Activated naive CD4-positive, alpha-beta T cell treated with anti-CD3 and anti-CD28 coated beads, Interleukin-2, amount 50 U/mL, for 72 hours (primary cell): ENCODE results near the gene PGM1. TPM values are rescaled to one million over a fixed set of nuclear protein-coding genes. Genes with fewer than 3 reads are reported as not detected.
"Not testable (repeated sequence)": the region's sequence is repeated elsewhere in the genome, so short reads cannot be mapped to it uniquely, and the experiment has no call there.

Experiments
- ATAC-seq, 2 donors: fragments of 150-1000 bp; cut with Tn5 transposase; 2 replicates each; pipeline ENCODE4 v1.10.0; 2021; ENCODE audit warnings: mild to moderate bottlenecking in 2 of 2, moderate library complexity in 2 of 2
- DNase-seq, 2 donors: peaks; one replicate each; pipeline ENCODE4 v3.0.0; 2021 to 2022; ENCODE audit warnings: low spot score in 2 of 2
- H3K27ac Mint-ChIP-seq, 2 donors: one replicate each; pipeline ENCODE4 v1.8.0; 2022; ENCODE audit warnings: mild to moderate bottlenecking in 2 of 2, mixed read lengths in 2 of 2
- H3K36me3 Mint-ChIP-seq, 2 donors: one replicate each; pipeline ENCODE4 v1.8.0; 2022; ENCODE audit warnings: mixed read lengths in 2 of 2
- H3K9me3 Mint-ChIP-seq, 2 donors: one replicate each; pipeline ENCODE4 v1.8.0; 2022; ENCODE audit warnings: mixed read lengths in 2 of 2
- total RNA-seq, 2 donors: library from RNA; stranded (reverse); gene quantifications; one replicate each; pipeline ENCODE4 v1.2.3, GENCODE V29; 2022

PGM1 gene
- 10 to 100 TPM; 14.0 to 52.1 TPM for total RNA-seq

GRCh38 chr1:63593303-63593885, at the start of gene PGM1:
Gene PGM1 (plus strand): TSS chr1:63593411. CDS start chr1:63593489, 78 bp downstream.
- DNase-seq, result peak; percentile 75 to 76
- ATAC-seq, result peak; percentile 82 to 88
- peak within 1 kb of the TSS; percentile 97 to 100 for H3K27ac Mint-ChIP-seq
- no peaks in the 10 kb centered on the region for H3K9me3 Mint-ChIP-seq
- peaks cover 6 to 32% of the 10 kb centered on the region in 2 donors for H3K36me3 Mint-ChIP-seq

- peaks cover 0 to 5% of the 10 kb centered on the region in 2 donors for H3K36me3 Mint-ChIP-seq
- H3K27ac Mint-ChIP-seq, result no peak overlapping the region
- ATAC-seq, result no peak
- DNase-seq, result no peak
- H3K9me3 Mint-ChIP-seq, result no peaks in the 10 kb centered on the region
These were observed 47.4 kb upstream of the PGM1 start for GRCh38 chr1:63545780-63546179.

- ATAC-seq (no peak), DNase-seq (no peak)
- H3K9me3 Mint-ChIP-seq, result no peaks in the 10 kb centered on the region
- H3K27ac Mint-ChIP-seq, result peak overlapping the region; percentile 0 to 24
- H3K36me3 Mint-ChIP-seq, result peaks cover 0 to 5% of the 10 kb centered on the region in 2 donors
These were observed 45.5 kb upstream of the PGM1 start for GRCh38 chr1:63547621-63548294.

- no peak for ATAC-seq
- no peaks in the 10 kb centered on the region for H3K9me3 Mint-ChIP-seq
- H3K27ac Mint-ChIP-seq, result no peak overlapping the region
- peaks cover 0 to 5% of the 10 kb centered on the region in 2 donors for H3K36me3 Mint-ChIP-seq
- no peak for DNase-seq
These were observed 44.9 kb upstream of the PGM1 start for GRCh38 chr1:63548303-63548702.

GRCh38 chr1:63548877-63549276, 44.3 kb upstream of the PGM1 start:
- Mint-ChIP-seq H3K9me3 (no peaks in the 10 kb centered on the region), H3K27ac (no peak overlapping the region), H3K36me3 (peaks cover 0 to 5% of the 10 kb centered on the region in 2 donors)
- no peak for ATAC-seq
- no peak for DNase-seq

- no peak for DNase-seq
- Mint-ChIP-seq H3K9me3 (no peaks in the 10 kb centered on the region), H3K36me3 (no peaks in the 10 kb centered on the region), H3K27ac (no peak overlapping the region)
- ATAC-seq, result no peak
These were observed 37.7 kb upstream of the PGM1 start for GRCh38 chr1:63555480-63555879.

GRCh38 chr1:63557365-63557987, 35.7 kb upstream of the PGM1 start:
- no peak overlapping the region for H3K27ac Mint-ChIP-seq
- H3K9me3 Mint-ChIP-seq, result no peaks in the 10 kb centered on the region
- no peak for ATAC-seq
- no peaks in the 10 kb centered on the region for H3K36me3 Mint-ChIP-seq
- peak in 1 of 2 donors; percentile 22 for DNase-seq

- Mint-ChIP-seq H3K27ac (no peak overlapping the region), H3K36me3 (no peaks in the 10 kb centered on the region), H3K9me3 (no peaks in the 10 kb centered on the region)
- ATAC-seq (no peak), DNase-seq (no peak)
These were observed 33.9 kb upstream of the PGM1 start for GRCh38 chr1:63559357-63559756.

- no peak for ATAC-seq
- DNase-seq, result no peak
- no peaks in the 10 kb centered on the region for H3K36me3 Mint-ChIP-seq
- H3K27ac Mint-ChIP-seq, result no peak overlapping the region
- H3K9me3 Mint-ChIP-seq, result no peaks in the 10 kb centered on the region
These were observed 29.5 kb upstream of the PGM1 start for GRCh38 chr1:63563745-63564144.

- H3K9me3 Mint-ChIP-seq, result no peaks in the 10 kb centered on the region
These were observed 24.1 kb upstream of the PGM1 start for GRCh38 chr1:63569068-63569467.

GRCh38 chr1:63569640-63570316, 23.4 kb upstream of the PGM1 start:
- DNase-seq, result no peak
- no peak overlapping the region for H3K27ac Mint-ChIP-seq
- H3K9me3 Mint-ChIP-seq, result no peaks in the 10 kb centered on the region
- ATAC-seq, result no peak
- H3K36me3 Mint-ChIP-seq, result no peaks in the 10 kb centered on the region

More at GRCh38 chr1:63569068-63569467, 24.1 kb upstream of the PGM1 start:
- Mint-ChIP-seq H3K36me3 (no peaks in the 10 kb centered on the region), H3K27ac (no peak overlapping the region)
- no peak for ATAC-seq
- no peak for DNase-seq

GRCh38 chr1:63572686-63573085, 20.5 kb upstream of the PGM1 start:
- not testable (repeated sequence) for H3K36me3 Mint-ChIP-seq, DNase-seq, H3K9me3 Mint-ChIP-seq

GRCh38 chr1:63574203-63574796, 18.9 kb upstream of the PGM1 start:
- H3K9me3 Mint-ChIP-seq, ATAC-seq: not testable (repeated sequence)

More at GRCh38 chr1:63572686-63573085, 20.5 kb upstream of the PGM1 start:
- not testable (repeated sequence) for ATAC-seq, H3K27ac Mint-ChIP-seq

GRCh38 chr1:63575340-63575826, 17.8 kb upstream of the PGM1 start:
- ATAC-seq (no peak), DNase-seq (no peak)
- H3K36me3 Mint-ChIP-seq, result no peaks in the 10 kb centered on the region
- H3K9me3 Mint-ChIP-seq, result no peaks in the 10 kb centered on the region
- H3K27ac Mint-ChIP-seq, result no peak overlapping the region

More at GRCh38 chr1:63574203-63574796, 18.9 kb upstream of the PGM1 start:
- H3K36me3 Mint-ChIP-seq, H3K27ac Mint-ChIP-seq, DNase-seq: not testable (repeated sequence)

GRCh38 chr1:63586326-63586725, 6.9 kb upstream of the PGM1 start:
- H3K9me3 Mint-ChIP-seq, DNase-seq, H3K27ac Mint-ChIP-seq: not testable (repeated sequence)
- ATAC-seq, result peak; percentile 26 to 53
- peaks cover 0 to 31% of the 10 kb centered on the region in 2 donors for H3K36me3 Mint-ChIP-seq

GRCh38 chr1:63590166-63590560, 3.0 kb upstream of the PGM1 start:
- peaks cover 6 to 13% of the 10 kb centered on the region in 2 donors for H3K36me3 Mint-ChIP-seq
- DNase-seq (no peak), ATAC-seq (no peak)
- no peak overlapping the region for H3K27ac Mint-ChIP-seq
- H3K9me3 Mint-ChIP-seq, result no peaks in the 10 kb centered on the region
